ENCODE results near the gene DLG2.

- no peak for TF ChIP-seq CTCF (IDR thresholded peaks at IDR 0.05)
- no peak for TF ChIP-seq POLR2A (IDR thresholded peaks at IDR 0.05; ENCODE audit: low read depth)
- no peak for TF ChIP-seq EP300 (IDR thresholded peaks at IDR 0.05)
Observed at GRCh38 chr11:83715927-83716535, 1911.1 kb downstream of the DLG2 start.
